ENCODE results near the gene TBC1D14. TPM values are rescaled to one million over a fixed set of nuclear protein-coding genes. Genes with fewer than 3 reads are reported as not detected.

The TBC1D14 gene
- total and polyA plus RNA-seq, 2 of the 4 experiments (the other 2 are of a cell fraction) = 31.7 to 40.7 TPM

DNA sequence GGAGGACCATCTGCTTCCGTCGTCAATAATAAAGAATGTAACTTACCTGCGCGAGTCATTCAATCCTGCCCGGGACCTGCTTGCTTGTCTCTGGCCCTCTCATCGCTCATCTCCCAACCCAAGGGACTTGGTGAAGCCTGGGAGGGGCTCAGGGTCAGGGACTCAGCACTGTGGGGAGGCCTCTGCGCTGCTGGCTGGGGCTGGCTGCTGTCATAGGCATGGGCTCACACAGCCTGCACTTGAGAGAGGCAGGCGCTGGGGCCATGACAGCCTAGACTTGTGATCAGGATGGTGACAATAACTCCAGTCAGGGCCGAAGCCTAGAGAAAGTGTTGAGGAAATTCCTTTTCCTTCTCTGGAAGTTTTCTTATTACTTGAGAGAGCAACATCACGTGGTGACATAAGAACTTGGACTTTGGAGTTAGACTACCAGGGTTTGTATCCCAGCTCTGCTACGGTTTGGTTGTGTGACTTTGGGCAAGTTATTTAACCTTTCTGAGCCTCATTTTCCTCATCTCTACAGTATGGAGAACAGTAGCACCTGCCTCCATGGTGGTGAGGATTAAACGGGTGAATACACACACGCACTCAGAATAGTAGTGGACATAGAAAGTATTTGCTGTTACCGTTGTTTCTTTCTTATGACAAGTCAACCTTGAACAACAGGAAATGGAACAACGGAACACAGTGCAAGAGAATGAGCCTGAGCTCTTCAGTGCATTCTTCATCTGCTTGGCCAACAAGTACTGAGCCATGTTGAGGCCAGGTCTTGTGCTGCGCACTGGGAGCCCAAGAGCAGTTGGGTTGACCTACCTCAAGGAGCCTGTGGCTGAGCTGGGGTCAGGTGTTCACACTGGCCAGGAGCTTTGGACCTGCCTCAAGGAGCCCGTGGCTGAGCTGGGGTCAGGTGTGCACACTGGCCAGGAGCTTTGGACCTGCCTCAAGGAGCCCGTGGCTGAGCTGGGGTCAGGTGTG is 60.5 kb downstream of the TBC1D14 start:
- WGBS, 2 experiments (ENCODE audit: extremely low coverage in 2 of 2, insufficient read length in 1 of 2) = 96% methylated on average over 7 of the region's 18 CpGs; no CpG with 5 or more reads in 1 of the 2 experiments
- no peak overlapping the region for H3K4ac ChIP-seq (ENCODE audit: low read depth, low read length)
- no peak overlapping the region for H2AK5ac ChIP-seq (ENCODE audit: low read depth, low read length)
- dilution Hi-C loops (cut with HindIII; ENCODE audit: low sequenced_read_pairs, unreplicated experiment) (no loop called here), intact Hi-C loops (cut with micrococcal nuclease) (loop anchor here (5.0 kb wide), 1 partner anchor 58 kb away; no protein-coding TSS in a partner anchor), in situ Hi-C loops (cut with MboI; ENCODE audit: low sequenced_read_pairs) (no loop called here)
- no peak overlapping the region for H2BK20ac ChIP-seq (ENCODE audit: low read depth, low read length)
- H3K56ac ChIP-seq (ENCODE audit: extremely low read depth, insufficient read depth, low read length) = no peak overlapping the region
- 0 out of 2 replicates have a peak, but pooled peaks cover 1% of the 10 kb centered on the region for H3K4me1 ChIP-seq (ENCODE audit: control insufficient read depth, insufficient read depth, low read length)
- no TSS peak for BruUV-seq (replicated peaks)
- no peaks in the 10 kb centered on the region for H3K9me3 ChIP-seq (ENCODE audit: control insufficient read depth, insufficient read depth, low read length)
- H3K4me3 ChIP-seq (ENCODE audit: insufficient read depth, low read depth, low read length) = no peak overlapping the region
- H3K4me2 ChIP-seq (ENCODE audit: low read depth, low read length) = no peak overlapping the region
- H3K27me3 ChIP-seq (ENCODE audit: control insufficient read depth, insufficient read depth, low read length) = no peaks in the 10 kb centered on the region
- H3K9me1 ChIP-seq (ENCODE audit: insufficient read depth, low read length) = 0 out of 2 replicates have a peak, but pooled peaks cover 3% of the 10 kb centered on the region
- ChIA-PET POLR2A (ENCODE audit: unreplicated experiment) (no interaction called here), CTCF (interaction anchor here (1.6 kb wide), 1 partner anchor 98 kb away, joined by 3 read pairs; the partner anchor contains the start of gene GRPEL1)
- no peak for ATAC-seq (ENCODE audit: low read depth)
- H3K27ac ChIP-seq (ENCODE audit: insufficient read depth, low read length) = no peak overlapping the region
- no peak for DNase-seq
- peaks cover 1% of the 10 kb centered on the region; the same call in 1 of the 2 replicates for H3K36me3 ChIP-seq (ENCODE audit: control insufficient read depth, insufficient read depth, low read length)
- H2BK15ac ChIP-seq (ENCODE audit: low read depth, low read length) = no peak overlapping the region
- H2BK5ac ChIP-seq (ENCODE audit: low read depth, low read length, poor library complexity, severe bottlenecking) = no peak overlapping the region
- H3K79me1 ChIP-seq (ENCODE audit: low read depth in 1 of 2, low read length in 2 of 2) = peaks cover 5 to 9% of the 10 kb centered on the region in 2 experiments; a peak in 2 of 4 replicates
- no peak overlapping the region for H4K5ac ChIP-seq (ENCODE audit: low read depth, low read length)
- no peak for TF ChIP-seq RFX5 (IDR thresholded peaks at IDR 0.05; ENCODE audit: low read depth, low read length)
- TF ChIP-seq FOS (IDR thresholded peaks at IDR 0.05; ENCODE audit: low read depth, low read length) = no peak
- no peak for TF ChIP-seq RCOR1 (IDR thresholded peaks at IDR 0.05; ENCODE audit: insufficient replicate concordance, low read length)
- H3K9ac ChIP-seq (ENCODE audit: low read depth, low read length) = no peak overlapping the region
- no peak overlapping the region for H4K91ac ChIP-seq (ENCODE audit: insufficient read depth, low read depth, low read length)
- H3K23ac ChIP-seq (ENCODE audit: low read depth, low read length) = no peak overlapping the region
- H4K8ac ChIP-seq (ENCODE audit: low read depth in 2 of 2, low read length in 2 of 2) = no peak overlapping the region
- no peak overlapping the region for H2AK9ac ChIP-seq (replicated peaks; ENCODE audit: low read depth, low read length, poor library complexity)
- H2AFZ ChIP-seq (replicated peaks; ENCODE audit: low read length, poor library complexity) = no peak overlapping the region
- H4K20me1 ChIP-seq (ENCODE audit: insufficient read depth, low read length) = peaks cover 4% of the 10 kb centered on the region; the same call in 1 of the 2 replicates
- no peak overlapping the region for H3K18ac ChIP-seq (ENCODE audit: low read depth, low read length)
- no peak overlapping the region for H2BK120ac ChIP-seq (ENCODE audit: low read depth, low read length)
- no peak overlapping the region for H3K14ac ChIP-seq (replicated peaks; ENCODE audit: low read depth, low read length)
